Measurements from ENCODE around the gene RAB3IL1. TPM values are rescaled to one million over a fixed set of nuclear protein-coding genes. Genes with fewer than 3 reads are reported as not detected.

Gene RAB3IL1
- total RNA-seq, 6 experiments from 2014 or later: 5.3 to 8.8 (median 7.9) TPM

DNA sequence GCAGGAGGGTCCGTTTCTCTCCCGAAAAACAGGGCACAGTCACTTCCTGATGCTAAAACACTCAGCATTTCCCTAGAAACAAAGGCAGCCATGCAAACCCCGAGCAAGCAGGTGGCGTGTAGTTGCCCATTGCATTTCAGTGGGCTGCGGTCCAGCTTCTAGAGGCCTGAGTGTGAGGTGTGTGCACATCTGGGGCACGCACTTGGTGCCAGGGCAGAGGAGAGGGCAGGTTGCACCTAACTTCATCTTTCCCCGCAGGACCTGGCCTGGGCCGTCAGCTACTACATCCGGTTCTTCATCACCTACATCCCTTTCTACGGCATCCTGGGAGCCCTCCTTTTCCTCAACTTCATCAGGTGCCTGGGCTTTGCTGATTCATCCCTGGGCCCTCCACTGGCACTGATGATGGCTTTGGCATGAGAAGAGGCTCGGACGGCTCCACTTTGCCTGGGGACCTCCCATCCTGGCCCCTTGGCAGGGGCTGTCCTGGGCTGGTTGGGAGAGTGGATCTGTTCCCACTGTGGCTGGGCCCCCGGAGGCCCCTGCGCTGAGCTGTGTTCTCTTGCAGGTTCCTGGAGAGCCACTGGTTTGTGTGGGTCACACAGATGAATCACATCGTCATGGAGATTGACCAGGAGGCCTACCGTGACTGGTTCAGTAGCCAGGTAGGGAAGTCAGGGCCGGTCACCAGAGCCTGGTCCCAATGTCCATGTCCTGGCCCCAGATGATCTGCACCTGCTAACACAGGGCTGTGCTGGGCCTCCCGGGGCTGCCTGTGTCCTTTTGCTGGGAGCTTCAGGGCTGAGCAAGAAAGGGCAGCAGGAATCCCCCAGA is 54.4 kb downstream of the RAB3IL1 start:
- Mint-ChIP-seq H3K4me3 (no peak overlapping the region), H3K27me3 (ENCODE audit: insufficient read depth) (peaks cover 3% of the 10 kb centered on the region), H3K9me3 (no peaks in the 10 kb centered on the region), H3K36me3 (ENCODE audit: low read depth) (peaks cover 5% of the 10 kb centered on the region; the same call in 1 of the 2 replicates), H3K27ac (no peak overlapping the region), H3K4me1 (ENCODE audit: low read depth) (no peaks in the 10 kb centered on the region)
- TF ChIP-seq, protein P1, sequence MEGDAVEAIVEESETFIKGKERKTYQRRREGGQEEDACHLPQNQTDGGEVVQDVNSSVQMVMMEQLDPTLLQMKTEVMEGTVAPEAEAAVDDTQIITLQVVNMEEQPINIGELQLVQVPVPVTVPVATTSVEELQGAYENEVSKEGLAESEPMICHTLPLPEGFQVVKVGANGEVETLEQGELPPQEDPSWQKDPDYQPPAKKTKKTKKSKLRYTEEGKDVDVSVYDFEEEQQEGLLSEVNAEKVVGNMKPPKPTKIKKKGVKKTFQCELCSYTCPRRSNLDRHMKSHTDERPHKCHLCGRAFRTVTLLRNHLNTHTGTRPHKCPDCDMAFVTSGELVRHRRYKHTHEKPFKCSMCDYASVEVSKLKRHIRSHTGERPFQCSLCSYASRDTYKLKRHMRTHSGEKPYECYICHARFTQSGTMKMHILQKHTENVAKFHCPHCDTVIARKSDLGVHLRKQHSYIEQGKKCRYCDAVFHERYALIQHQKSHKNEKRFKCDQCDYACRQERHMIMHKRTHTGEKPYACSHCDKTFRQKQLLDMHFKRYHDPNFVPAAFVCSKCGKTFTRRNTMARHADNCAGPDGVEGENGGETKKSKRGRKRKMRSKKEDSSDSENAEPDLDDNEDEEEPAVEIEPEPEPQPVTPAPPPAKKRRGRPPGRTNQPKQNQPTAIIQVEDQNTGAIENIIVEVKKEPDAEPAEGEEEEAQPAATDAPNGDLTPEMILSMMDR (IDR thresholded peaks at IDR 0.05): no peak
- DNase-seq: no peak

DNA sequence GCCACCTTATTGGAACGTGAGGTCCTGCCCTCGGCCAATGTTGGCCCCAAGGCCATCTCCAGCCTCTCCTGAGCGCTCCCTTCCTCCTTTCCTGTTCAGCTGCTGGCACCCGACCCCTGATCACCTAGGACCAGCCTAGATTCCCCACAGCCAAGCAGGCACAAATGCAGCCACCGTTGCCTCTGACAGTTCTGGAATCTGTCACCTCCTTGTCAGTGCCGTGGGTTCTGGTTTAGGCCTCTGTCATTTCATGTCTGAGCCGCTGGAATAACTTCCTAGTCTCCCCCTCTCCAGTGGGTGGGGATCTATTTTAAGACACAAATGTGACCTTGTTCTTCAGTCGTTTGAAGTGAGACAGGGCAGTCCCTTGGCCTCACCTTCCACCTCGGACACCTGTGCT is 55.7 kb downstream of the RAB3IL1 start:
- TF ChIP-seq, protein P1 (IDR thresholded peaks at IDR 0.05): no peak
- H3K4me3 Mint-ChIP-seq: no peak overlapping the region
- no peaks in the 10 kb centered on the region for H3K4me1 Mint-ChIP-seq (ENCODE audit: low read depth)
- no peak for DNase-seq
- H3K36me3 Mint-ChIP-seq (ENCODE audit: low read depth): peaks cover 5% of the 10 kb centered on the region; the same call in 1 of the 2 replicates
- H3K9me3 Mint-ChIP-seq: no peaks in the 10 kb centered on the region
- peaks cover 3% of the 10 kb centered on the region for H3K27me3 Mint-ChIP-seq (ENCODE audit: insufficient read depth)
- no peak overlapping the region for H3K27ac Mint-ChIP-seq

DNA sequence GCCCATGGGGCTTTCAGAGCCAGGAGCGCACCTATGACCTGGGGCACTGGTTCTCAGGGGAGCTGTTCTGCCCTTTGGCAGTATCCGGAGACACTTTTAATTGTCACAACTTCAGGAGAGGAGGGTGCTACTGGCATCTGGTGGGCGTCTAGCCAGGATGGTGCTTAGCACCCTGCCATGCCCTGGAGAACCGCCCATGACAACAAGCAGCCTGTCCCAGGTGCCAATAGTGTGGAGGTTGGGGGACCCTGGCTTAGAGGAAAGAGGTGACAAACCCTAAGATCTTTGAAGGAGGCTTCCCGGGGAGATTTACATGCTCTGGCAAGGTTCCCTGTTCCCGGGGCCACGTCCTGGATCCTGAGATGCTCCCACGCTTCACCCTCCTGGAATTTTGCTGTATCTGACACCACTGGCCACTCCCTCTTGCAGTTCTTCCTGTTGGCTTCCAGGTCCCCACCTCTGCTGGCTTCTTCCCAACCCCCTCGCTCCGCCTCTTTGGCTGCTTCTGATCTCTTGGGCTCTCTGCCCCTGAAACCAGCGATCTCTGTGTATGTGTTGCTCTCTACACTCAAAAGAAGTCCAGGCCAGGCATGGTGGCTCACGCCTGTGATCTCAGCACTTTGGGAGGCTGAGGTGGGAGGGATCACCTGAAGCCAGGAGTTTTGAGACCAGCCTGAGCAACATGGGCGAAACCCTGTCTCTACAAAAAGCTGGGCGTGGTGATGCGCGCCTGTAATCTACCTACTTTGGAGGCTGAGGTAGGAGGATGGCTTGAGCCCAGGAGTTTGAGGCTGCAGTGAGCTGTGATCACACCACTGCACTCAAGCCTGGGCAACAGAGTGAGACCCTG is 57.1 kb downstream of the RAB3IL1 start:
- TF ChIP-seq, protein P1 (IDR thresholded peaks at IDR 0.05): no peak
- Mint-ChIP-seq H3K4me1 (ENCODE audit: low read depth) (no peaks in the 10 kb centered on the region), H3K9me3 (no peaks in the 10 kb centered on the region), H3K27ac (no peak overlapping the region; the same call in 1 of the 2 replicates), H3K27me3 (ENCODE audit: insufficient read depth) (peaks cover 3% of the 10 kb centered on the region), H3K36me3 (ENCODE audit: low read depth) (peaks cover 5% of the 10 kb centered on the region; the same call in 1 of the 2 replicates), H3K4me3 (no peak overlapping the region)
- DNase-seq: no peak

DNA sequence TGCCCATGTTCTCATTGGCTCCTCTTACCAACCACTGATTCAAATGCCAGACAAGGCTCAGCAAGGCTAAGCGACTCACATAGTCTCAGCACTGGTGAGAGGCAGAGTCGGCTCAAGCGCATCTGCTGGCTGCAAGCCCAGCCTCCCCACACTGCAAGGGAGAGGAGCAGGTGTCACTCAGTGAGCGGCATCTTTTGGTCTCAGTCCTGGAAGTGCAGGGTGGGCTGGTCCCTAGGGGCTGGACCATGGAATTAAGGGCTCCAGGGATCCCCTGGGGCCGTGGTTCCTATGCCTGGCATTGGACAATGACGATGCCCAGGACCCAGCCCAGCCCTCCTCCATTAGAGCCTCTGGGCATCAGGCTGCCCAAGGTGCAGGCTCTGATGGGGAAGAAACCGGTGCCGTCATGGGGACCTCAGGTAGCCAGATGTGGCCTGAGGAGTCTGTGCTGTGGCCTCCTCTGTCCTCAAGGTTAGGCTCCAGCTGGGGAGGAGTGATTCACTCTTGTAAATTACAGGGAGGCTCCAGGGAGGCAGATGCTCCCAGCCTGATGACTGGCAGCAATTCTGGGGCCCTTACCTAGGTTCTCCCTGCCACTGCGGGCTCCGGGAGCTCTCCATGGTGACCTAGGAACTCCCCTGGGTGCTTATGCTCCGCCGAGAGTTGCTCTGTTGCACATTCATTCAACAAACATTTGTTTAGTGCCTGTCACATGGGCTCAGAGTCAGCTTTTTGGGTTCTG is 61.3 kb downstream of the RAB3IL1 start:
- Mint-ChIP-seq H3K27ac (no peak overlapping the region), H3K9me3 (no peaks in the 10 kb centered on the region), H3K27me3 (ENCODE audit: insufficient read depth) (no peaks in the 10 kb centered on the region; the same call in 1 of the 2 replicates), H3K4me3 (no peak overlapping the region), H3K36me3 (ENCODE audit: low read depth) (peaks cover 5% of the 10 kb centered on the region; the same call in 1 of the 2 replicates), H3K4me1 (ENCODE audit: low read depth) (no peaks in the 10 kb centered on the region)
- no peak for DNase-seq
- TF ChIP-seq, protein P1 (IDR thresholded peaks at IDR 0.05): no peak
